ELF-1 (cell line): Measurements from ENCODE around the gene KCNJ16.

Source experiments
- DNase-seq: peaks from one replicate; pipeline ENCODE4 v3.0.0-alpha.2; 2016; ENCODE audit warnings: low read depth, low spot score

KCNJ16 gene

DNA sequence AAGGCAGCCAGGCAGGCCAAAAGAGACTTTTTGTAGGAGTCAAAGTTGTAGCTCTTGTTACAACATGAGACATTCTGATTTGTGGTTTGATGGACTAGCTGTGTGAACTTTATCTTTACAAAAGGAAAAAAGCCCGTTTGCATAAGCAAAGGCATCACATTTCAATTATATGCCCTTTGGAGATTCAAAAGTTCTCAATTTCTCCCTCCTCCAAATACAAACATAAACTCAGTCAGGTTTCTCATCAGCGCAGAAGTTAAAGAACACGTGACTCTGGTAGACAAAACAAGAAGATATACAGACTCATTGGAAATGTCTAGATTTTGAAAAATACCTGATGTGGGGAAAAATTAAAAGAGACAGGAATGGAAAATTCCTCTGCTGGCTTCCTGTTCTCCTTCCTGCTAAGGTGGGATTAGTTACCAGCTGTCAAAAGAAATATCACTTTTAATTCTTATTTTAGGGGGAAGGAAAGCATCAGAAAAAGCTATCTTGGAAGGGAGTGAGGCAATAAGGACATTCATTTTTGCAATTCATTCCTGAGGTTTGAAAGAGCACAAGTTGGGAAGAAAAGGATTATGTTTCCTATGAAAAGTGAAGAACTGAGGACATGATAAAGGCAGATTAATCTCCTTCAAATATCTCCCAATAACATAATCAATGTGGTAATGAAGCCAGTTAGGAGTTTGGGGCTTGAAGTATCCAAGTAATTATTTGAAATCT is 4.6 kb upstream of the KCNJ16 start:
- no peak for DNase-seq

DNA sequence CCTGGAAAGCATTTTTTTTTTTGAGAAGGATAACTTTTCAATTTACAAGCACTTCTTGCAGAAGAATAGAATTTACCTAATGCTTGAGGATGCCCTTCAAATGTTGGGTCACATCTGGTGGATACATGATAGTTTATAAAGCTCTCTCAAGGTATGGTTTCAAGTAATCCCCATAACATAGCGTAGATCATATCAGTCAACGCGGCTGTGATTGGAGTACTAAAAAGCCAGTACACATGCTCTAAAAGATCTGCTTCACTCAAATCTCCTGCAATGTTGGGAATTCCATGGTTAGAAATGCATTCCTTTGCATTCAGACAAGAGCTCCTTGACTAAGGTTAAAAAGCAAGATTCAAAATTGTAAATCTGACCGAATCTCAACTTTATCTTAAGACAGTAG is 3.9 kb upstream of the KCNJ16 start:
- DNase-seq = no peak

DNA sequence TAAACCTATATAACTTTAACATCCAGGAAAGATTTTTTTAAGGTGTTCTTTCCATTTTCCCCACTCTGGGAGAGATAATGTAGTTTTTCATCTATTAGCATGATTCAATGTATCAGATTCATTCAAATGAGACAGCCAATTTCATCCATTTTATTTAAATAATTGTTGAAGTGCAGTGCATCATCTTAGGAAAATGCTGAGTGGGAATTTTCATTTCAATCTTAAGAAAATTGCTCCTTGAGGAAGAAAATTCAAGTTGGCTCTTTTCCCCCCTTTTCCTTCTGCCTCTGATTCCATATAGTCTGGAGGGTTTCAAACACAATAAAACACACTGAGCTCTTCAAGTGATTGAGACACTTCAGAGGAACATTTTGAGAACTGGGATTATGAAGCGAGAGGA is 3.4 kb upstream of the KCNJ16 start:
- no peak for DNase-seq

DNA sequence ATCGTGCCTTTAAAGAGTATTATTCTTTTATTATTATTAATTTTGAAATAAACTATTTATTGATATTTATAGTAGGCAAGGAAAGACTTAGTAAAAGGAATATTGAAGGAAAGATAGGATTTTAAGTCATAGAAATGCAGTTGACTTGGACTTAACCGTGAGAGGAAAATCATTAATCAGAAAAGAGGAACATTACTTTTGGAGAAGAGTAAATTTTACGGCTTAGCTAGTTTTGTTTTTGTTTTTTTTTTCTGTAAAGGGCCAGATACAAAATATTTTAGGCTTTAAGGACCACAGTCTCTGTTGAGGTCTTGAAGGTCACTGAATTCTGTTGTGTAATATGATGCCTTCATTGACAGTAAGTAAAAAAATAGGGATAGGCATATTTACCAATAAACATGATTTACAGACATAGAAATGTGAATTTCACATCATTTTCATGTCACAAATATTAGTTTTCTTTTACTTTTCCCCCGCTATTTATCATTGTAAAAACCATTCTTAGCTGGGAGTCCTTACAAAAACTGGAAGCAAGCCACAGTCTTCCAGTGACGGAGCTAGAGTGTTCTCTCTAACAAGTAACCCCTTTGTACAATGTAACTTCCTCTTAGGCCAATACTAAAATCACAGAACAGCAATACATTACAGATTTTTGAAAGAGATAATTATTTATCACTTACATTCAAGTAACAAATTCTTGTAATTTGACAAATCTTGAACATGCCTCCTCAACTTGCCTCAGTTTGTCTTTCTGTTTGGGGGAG is 2.3 kb upstream of the KCNJ16 start:
- DNase-seq = no peak

DNA sequence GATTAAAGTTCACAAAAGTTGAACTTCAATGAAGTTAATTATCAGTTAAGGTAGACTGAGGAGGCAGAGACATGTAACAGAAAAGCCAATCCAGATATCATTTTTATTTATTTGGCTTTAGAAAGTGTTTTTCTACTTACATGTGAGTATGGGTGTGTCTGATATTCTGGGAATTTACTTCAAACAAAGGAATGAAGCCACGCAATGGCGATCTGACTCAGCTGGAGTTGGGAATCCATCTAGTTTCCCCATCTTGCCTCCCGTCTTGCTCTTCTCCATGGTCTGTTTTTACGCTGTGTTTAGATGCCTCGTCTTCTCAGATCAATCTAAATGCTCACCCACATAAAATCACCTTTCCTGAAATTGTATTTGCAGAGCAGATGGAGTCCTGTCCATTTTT is 1.7 kb upstream of the KCNJ16 start:
- no peak for DNase-seq

DNA sequence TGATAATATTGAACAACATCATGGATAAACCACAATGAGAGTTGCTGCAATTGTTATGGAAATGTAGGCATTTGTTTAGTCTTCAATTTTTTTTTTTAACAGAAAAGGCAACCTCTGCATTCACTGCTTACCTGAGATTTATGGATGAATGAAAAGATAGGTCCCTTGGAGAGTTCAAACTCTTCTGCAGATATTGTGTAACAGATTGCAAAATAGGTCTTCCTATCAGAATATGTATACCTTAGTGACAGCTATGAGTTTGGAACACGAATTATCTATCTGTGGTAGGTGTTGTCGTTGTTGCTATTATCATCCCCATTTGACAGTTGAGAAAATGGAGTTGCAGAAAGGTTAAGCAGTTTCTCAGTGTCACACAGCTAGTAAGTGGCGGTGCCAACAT is 1.2 kb upstream of the KCNJ16 start:
- no peak for DNase-seq

DNA sequence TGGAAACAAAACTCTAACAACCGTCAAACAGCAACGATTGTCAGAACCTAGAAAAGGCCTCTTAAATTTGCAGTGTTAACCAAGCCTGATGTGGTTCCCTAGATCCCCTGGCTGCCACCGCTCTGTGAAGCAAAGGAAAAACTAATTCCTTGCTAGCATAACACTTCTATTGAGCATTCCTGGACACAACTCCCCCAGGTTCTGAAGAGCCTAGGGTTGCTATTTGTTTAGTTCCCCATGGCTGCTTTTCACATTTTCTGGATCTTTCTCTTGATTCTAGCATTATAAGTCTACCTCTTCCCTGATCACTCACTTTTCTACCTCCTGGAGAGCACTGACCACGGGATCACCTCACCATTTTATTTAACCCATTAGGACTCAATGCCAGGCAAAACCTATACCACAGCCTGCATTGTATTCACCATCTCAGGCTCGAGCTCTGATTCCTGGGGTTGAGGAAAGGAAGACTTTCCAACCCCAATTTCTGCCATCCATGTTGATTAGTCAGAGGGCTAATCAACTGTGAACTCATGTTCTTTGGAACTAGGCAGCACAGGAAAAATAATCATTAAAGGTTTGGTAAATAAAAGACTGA is 692 bp upstream of the KCNJ16 start:
- no peak for DNase-seq

DNA sequence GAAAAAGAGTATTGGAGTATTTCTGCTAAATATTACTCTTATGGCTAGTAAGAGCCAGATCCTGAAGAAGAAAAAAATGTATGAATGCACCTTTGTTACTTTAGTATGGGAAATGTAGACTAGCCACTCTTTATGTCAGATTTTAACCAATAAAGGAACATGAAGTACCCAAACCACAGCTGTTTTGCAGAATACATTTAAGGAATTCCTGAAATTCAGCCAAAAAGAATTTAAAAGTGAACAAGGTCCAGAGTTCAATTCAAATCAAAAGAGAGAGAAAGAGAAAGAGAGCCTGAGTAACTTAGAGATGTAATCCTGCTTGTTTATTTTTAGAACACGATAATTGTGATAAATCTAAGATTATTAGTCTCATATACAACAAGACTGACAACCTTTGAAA is 1.2 kb downstream of the KCNJ16 start:
- DNase-seq = no peak

DNA sequence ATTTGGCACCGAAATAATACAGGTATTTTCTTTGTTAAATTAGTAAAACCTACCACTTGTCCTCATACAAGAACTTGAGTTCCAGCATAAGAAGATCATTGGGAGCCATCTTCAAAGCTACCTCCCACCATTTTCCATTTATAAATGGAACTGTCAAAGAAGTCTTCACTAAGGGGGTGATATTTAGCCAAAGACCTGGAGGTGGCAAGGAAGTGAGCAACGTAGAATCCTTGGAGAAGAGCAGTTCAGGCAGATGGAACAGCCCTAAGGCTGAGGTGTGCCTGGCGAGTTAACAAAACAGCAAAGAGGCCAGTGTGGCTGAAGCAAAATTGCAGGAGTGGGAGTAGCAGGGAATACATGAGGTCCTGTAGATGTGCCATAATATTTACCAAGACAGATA is 1.8 kb downstream of the KCNJ16 start:
- no peak for DNase-seq

DNA sequence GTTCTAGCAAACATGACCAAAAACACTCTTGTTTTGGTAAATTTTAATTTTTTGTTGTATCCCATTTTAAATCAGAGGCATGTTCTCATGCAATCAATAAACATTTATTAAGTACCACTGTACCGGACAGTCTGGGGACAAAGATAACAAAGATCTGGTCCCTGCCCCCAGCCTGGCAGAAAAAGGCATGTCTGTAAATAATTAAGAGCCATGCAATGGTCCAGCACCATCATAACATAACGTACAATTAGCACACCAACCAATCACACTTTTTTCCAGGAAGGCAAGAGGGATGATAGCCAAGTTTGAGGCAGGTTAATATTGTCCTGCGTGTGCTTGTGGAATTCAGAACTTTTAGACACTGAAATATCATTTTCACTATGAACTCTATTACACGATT is 3.5 kb downstream of the KCNJ16 start:
- DNase-seq = no peak

DNA sequence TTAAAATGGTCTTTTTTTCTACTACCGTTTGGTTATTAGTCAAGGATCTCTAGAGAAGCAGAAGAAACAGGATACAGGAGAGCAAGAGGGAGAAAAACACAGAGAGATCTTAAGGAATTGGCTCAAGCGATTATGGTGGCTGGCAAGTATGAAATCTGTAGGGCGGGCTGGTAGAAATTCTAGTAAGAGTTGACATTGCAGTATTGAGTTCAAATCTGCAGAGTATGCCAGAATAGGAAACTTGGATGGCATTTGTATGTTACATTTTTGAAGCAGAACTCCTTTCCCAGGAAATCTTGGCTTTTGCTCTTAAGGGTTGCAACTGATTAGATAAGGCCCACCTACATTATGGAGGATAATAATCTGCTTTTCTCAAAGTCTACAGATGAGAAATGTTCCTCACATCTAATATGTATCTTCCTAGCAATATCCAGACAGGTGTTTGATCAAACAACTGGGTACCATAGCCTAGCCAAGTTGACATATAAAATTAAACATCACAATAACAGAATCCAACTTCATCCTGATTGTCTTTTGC is 4.0 kb downstream of the KCNJ16 start:
- DNase-seq = no peak

DNA sequence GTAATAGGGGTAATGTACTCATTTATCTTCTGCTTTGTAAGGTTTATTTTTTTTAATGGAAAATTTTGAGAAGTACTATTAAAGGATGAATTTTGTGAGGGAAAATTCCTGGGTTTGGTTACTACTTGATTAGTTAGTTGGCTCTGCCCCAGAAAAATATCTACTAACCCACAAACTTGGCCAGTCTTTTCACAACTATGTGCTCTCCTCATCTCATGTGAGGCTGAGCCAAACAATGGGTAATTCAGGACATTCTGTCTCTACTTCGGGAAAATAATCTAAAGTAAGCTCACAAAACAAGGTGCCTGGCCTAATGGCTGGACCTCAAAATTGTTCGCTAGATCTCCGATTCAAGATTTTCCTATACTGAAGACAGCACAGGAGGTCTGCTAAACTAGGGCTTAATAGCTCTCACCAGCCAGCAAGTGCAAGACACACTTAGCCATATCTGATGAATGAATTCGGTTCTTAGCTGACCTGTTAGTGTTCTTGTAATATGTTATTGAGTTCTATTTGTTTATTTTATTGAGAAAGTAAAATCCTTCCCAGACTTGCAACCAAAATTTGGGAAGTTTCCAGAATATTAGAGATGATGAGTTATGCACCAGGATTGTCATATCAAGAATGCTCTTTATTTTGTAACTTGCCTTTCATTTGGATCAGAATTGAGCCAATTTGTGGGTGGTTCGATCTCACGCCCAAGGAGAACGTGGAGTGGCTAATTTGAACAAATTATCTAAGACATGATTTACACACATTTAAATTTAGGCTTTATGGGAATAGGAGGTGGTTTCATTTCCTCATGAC is 5.7 kb downstream of the KCNJ16 start:
- no peak for DNase-seq

DNA sequence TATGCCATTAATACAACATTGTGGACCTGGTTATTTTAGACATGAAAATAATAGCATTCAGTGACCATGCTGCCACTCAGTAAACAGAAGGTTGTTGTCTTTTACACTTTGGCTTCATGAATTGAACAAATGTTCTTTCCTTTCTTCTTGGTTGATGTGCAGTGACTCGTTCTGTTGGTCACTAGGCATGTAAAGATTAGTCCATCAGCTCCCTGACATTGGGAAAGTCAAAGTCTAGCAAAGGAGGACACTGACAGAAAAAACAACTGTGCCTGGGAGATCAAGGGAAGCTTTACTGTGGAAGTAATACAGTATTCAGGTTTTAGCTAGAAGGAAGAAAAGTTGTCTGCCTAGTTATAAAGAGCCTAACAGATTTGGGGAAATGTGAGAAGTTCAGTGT is 6.9 kb downstream of the KCNJ16 start:
- DNase-seq = no peak

DNA sequence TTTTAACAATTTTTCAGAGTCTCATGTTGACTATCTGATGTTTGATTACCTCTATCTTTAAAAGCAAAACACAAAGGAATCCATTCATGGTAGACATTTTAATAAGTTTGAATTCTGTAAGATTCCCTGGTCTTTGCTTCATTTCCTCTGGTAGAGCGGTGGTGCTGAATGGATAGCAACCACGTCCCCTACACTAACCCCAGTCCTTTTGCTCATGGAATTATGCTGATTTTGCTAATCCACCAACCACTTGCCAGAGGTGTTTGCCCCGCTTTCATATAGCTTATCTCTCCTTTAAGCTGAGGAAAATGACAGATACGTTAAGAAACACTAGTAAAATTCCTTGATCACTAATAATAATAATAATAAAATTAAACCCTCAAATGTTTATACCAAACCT is 9.5 kb downstream of the KCNJ16 start:
- no peak for DNase-seq

DNA sequence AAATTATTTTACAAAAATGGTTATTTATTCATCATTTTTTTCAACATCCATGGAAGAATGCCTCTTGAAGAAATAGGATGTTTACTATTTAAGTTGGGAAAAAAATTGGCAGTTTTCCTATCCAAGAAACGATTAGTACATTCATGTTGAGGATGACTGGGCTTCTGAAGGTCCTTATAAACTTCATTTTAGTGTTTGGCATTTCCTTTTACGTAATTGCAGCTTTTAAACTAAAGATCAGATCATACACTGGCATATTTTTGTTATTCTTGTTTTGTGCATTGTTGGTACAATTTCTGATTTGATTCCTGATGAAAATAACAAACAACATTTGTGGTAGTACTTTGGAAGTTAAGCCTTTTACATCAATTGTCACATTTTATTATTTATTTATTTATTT is 11.5 kb downstream of the KCNJ16 start:
- DNase-seq = no peak

DNA sequence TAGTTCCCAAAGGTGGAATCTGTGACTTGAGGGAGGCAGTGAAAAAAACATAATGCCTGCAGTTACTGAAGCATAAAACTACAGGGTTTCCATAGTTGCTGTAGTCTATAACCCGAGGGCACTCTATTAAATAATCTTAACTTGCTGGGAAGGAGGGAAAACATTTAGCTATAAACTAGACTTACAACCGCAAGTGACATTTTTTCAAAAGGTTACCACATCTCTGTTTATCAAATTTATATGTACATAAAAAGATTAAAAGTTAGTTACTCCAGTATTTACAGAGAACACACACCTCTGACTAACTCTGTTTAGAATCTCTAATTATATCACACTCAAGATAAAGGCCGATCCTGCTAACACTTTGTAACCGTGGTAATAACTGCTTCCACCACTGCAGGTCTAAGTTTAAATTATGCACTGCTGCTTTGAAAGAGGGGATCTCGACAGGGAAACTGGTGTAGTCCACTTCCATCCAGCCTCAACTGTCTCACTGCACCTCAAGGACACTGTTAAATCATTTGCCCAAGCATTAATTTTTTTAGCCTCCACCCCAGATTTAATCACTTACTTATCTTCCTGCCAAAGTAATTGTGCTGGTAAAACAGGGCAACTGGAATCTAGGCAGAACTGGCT is 14.6 kb downstream of the KCNJ16 start:
- no peak for DNase-seq

DNA sequence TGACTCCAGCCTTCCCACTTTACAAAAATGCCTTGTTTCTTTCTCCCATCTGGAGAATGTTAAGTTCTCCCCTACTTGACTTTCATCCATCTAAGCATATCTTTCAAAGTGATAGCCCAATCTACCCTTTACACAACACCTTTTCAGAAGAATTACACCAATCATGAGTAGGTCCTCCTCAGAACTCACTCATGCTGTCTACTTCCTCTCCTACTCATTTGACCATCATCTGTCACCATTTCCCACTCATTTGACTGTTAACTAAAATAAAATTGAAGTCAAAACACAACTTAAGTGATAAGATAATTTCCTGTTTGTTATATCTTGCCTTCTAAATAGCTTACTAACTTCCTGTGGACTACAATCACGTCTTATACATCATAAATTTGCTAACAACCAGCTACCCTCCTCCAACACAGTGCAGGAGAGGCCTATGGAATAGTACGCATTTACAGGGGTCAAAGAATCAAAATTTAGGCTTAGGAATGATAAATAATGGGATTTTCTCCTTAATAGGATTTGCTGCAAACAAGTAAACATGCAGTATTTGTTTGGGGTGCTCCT is 16.1 kb downstream of the KCNJ16 start:
- no peak for DNase-seq

DNA sequence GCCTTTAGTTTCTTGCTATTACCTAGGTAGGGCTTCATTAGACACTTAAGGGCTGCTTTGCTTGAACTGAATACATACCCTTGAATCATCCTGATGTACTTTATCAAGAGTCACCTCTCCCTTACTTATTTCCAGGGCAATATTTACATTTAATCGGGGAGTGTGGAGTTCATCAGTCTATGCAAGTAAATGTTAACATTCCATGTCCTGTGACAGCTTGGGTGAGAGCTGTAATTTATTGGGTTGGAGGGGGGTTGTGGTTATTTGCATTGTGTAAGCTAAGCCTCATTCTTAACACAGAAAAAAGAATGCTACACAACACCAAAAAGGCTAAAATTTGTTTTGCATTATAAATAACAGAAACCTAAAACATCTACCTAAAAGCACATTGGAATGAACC is 16.7 kb downstream of the KCNJ16 start:
- no peak for DNase-seq

DNA sequence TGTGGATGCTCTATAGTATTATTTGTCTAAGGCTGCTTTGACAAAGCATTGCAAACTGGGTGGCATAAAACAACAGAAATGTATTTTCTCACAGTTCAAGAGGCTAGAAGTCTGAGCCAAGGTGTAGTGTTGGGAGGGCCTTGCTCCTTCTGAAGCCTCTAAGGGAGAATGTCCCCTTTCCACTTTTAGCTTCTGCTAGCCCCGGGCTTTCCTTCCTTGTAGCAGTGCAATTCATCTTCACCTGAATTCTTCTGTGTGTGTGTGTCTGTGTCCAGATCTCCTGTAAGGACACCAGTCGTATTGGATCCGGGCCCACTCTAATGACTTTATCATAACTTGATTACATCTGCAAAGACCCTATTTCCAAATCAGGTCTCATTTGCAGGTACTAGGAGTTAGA is 18.1 kb downstream of the KCNJ16 start:
- DNase-seq = no peak

DNA sequence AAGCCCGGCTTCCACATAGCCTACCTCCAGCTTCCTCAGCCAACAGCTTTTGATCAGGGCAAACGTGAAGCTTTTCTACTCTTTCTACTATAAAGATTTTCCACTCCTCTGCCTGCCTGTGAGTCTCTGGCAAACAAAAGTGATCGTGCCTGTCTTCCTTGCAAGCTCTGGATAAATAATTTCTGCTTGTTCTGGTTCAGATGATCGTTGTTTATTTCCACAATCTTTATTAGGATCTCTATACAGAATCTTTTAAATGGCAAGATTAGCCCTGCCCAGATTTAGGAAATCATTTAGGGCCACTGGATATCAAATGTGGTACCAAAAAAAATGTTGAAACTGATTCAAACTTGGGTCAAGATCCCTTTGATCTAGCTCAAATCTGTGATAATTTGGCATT is 20.4 kb downstream of the KCNJ16 start:
- no peak for DNase-seq

DNA sequence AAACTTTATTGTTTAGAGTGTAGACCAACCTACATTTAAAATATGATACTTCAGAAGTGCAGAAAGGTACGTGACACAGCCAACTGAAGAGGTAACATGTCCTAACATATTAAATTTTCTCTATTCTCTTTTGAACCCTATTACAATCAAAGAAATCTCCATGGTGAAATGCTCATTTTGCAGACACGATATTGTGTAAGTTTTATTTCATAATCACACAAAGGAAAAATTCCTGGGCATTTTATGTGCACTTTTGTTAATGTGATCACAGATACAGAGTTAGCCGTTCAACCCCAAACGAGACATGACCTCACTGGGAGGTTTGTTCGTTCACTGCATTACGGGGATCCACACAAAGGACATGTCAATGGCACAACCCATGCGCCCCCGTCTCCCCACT is 21.8 kb downstream of the KCNJ16 start:
- no peak for DNase-seq
